Prostate gland (tissue), 2 donors: ENCODE measurements around the gene ANKS1B.

Source experiments
- CTCF ChIP-seq, 4 experiments: fragments of 200-600 bp in 2 of 4; fragments of 450-650 bp in 2 of 4; sonication (generic) in 2 of 4; IDR thresholded peaks; 1 replicate in 3 of 4; 2 replicates in 1 of 4; pipeline ENCODE4 v1.5.1; 2016 to 2019; ENCODE audit warnings: antibody characterized with exemption in 4 of 4, mild to moderate bottlenecking in 2 of 4, moderate library complexity in 2 of 4
- POLR2A ChIP-seq: fragments of 450-650 bp; IDR thresholded peaks from one replicate; pipeline ENCODE4 v1.6.1; 2016; ENCODE audit warnings: antibody characterized with exemption, mild to moderate bottlenecking
- POLR2AphosphoS5 ChIP-seq: sonication (generic); formaldehyde crosslinking; IDR thresholded peaks from one replicate; pipeline ENCODE4 v1.6.1; 2017; ENCODE audit warnings: antibody characterized with exemption

DNA sequence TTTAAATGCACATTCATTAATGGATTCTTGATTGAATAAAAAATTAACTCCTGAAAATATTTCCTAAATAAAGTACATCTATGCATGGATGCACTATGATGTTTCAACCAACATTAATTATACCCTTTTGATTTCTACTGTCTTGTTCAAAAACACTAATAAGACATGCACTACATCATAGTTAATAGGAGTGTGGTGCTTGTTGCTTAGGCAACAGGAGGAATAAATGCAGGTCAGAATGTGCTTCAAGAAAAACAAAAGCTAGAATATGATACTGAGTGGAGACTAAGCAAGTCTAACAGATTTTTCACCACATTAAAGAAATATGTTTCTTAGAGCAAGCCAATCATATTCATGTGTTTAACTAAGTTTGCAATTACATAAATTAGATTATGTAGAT is 833.0 kb downstream of the ANKS1B start:
- TF ChIP-seq CTCF (IDR thresholded peaks at IDR 0.05) (no peak), POLR2A (no peak), POLR2AphosphoS5 (no peak)
